HL-60/S4 treated with phorbol 12-myristate 13-acetate at 8.2 ng/mL for 4 days and 3 days (cell line): ENCODE results near the gene RFNG.

Source experiments
- in situ Hi-C: fragments of 300-500 bp; cut with MboI; formaldehyde crosslinking; loops from 2 replicates; pipeline ENCODE4 v1.15.0; 2022; ENCODE audit warnings: low sequenced_read_pairs

The RFNG gene

GRCh38 chr17:82051776-82052637, at the start of gene RFNG, which contains the start of gene GPS1:
Gene RFNG (minus strand): TSS chr17:82051811. CDS start chr17:82051766, 45 bp downstream.
Gene GPS1 (plus strand): TSS chr17:82051898. CDS start chr17:82051932, 34 bp downstream.
- in situ Hi-C loops, result no loop called here

GRCh38 chr17:82101301-82101715, 49.7 kb upstream of the RFNG start:
- in situ Hi-C loops, result no loop called here

- in situ Hi-C loops, result no loop called here
These were observed 49.1 kb upstream of the RFNG start for GRCh38 chr17:82100502-82101298.

DNA sequence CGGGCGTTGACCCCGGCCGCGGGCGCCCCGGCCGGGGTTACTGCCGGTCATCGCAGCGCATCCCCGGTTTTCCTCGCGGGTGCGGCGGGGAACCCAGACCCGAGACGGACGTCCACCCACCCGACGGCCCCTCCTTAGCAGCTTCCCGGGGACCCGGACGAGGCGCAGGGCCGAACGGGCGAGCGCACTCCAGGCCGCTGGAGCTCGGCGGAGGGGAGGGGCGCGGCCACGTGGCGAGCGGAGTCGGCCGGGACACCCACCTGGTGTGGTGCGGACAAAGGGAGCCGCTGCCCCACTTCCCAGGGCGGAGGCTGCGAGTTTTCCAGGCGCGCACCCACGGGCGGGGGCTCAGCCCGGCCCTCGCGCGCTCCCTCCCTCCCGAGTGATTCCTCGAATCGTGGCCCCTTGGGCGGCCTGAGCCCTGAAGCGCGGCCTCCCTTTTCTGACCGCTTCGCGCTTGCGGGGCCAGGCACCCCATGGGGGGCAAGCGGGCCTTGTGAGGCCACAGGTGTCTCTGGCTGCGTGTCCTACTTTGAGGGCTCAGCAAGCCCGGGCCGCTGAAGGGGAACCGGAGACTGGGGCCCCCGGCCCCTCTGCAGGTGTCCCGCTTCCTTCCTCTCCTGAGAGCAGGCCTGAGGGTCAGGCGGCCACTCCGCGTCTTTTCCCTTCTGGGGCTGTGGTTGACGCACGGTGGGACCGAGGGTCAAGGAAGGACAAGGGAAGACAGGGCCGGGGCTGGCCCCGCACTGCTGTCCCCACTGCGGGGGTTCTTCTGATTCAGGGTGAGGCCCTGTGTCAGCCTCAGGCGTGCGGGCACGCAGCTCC, 47.5 kb upstream of the RFNG start:
- in situ Hi-C loops, result no loop called here

DNA sequence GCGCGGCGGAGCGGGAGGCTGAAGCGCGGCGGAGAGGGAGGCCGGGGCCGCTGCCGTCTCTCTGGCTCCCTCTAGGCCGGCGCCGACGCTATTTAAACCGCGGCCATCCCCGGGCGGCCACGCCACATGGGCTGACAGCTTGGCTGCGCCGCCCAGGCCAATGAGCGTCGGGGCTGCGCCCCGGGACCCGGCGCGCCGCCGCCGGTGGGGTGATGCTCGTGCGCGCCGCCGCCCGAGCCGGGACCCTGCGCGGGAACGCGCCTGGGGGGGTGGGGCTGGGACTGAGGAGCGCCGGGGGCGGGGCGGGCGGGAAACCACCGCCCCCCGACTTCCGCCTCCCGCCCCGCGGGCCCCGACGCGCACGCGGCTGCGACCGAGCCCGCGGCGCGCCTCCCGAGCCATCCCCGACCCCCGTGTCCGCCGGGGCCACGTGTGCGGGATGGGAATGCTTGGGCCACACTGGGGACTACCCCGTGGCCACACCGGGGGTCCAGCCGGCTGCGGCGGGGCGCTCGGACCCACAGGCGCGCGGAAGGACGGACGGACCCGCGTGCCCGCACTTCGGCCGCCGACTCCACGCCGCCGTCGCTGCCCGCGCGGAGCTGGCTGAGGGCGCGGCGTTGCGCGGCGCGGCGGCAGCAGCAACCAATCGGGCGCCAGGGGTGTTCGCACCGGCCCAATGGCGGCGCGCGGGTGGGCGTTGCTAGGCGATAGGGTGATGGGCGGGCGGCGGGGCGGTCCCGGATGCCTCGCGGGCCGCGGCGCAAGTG, 46.7 kb upstream of the RFNG start, which contains the start of gene FASN:
FASN (minus strand) TSS at position 68 of the 770 bp plus-strand sequence. CDS start 1,791 bp downstream, outside the sequence.
- in situ Hi-C loops, result no loop called here

DNA sequence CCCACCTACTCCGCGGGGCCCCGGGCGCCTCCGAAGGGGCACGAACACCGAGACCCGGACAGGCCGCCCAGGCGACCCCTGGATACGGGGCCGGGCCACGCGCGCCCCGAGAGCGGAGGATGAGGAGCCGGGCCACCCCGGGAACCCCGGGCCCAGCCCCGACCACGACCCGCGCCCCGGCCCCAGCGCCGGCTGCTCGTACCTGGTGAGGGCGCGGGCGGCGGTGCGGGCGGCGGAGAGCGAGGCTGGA, 46.2 kb upstream of the RFNG start:
- in situ Hi-C loops, result no loop called here

GRCh38 chr17:82097184-82097918, 45.7 kb upstream of the RFNG start:
- in situ Hi-C loops, result no loop called here

DNA sequence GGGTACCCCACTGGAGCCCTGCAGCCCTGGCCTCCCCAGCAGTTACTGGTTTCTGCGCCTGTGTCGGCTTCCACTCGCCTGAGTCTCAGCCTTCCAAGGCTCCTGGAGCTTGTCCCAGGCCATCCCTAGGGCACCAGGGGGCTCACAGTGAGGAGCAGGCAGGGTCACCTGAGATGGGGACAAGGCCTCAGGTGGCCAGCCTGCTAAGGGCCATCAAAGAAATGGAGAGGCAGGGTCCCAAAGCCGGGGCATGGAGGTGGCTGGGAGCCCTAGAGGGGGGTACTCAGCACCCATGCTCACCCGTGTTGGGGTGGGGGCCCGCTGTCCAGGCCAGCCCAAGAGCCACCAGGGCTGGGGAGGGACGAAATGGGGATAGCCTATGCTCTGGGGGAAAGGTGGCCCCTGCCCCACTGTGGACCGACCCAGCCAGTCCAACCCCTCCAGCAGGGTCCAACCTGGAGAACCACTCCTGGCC, 45.1 kb upstream of the RFNG start:
- in situ Hi-C loops, result no loop called here

DNA sequence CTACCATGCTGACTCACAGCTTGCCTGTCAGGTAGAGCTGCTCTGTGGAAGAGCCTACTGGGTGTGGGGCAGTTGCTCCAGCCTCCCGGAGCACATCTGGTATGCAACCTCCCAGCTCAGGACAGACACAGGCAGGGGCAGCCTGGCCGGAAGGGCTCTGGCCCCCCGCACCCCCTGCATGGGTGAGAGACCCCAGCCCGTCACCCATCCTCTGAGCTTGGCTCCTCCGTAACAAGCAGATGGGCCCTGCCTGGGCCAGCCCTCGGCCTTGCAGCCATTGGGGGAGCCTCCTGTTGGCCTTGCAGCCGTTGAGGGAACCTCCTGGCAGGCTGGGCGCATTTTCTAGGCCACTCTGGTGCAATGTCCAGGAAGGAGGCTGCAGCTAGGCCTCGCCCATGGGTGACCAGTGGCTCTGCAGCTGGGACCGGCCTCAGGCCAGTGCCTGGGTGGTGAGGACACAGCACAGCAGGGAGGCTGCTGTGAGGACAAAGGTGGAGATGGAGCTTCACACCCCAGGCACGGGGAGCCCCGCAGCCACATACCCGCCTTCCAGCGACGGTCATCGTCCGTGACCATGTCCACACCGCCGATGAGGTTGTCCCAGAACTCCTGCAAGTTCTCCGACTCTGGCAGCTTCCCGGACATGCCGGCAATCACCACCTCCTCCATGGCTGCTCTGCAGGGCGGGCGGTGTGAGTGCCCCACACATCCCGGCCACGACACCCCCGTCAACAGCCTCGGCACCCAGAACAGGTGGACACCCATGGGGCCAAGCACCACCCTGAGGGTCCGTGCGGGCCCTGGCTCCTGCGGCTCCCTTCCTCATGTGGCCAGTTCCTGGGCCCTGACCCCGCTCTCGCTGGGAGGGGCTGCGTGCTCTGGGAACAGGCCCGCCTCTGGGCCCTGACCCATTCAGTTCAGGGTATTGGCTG, 44.4 kb upstream of the RFNG start:
- in situ Hi-C loops, result no loop called here

DNA sequence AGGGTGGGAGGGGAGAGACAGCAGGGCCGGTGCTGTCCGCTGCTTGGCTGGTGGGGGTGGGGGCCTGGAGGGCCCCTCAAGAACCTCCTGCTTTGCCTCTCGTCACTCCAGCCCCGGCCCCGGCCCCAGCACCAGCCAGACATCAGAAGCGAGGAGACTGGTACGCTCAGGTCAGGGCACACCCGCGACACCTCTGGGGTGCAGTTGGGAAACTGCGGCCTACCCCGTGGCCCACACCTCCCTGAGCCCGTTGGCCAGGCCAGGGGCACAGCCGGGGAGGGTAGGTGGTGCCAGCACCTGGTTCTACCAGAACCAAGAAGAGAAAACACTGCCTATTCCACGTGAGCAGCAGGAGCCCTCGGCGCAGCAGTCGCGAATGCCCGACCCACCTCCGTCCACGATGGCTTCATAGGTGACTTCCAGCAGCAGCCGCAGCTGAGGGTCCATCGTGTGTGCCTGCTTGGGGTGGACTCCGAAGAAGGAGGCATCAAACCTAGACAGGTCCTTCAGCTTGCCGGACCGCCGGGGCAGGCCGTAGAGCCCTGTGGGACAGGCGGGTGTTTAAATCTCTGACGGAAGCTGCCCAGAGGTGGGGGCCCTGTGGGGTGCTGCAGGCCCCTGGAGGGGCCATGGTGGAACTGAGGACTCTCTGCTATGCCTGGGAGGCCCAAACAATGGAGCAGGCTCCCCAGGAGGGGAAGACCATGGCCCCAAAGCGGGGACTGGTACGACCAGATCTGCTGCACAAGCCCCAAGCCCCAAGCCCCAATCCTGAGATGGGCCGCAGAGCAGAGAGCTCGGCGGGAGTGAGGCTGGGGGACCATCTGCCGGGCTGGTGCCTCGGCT, 43.5 kb upstream of the RFNG start:
- in situ Hi-C loops, result no loop called here

DNA sequence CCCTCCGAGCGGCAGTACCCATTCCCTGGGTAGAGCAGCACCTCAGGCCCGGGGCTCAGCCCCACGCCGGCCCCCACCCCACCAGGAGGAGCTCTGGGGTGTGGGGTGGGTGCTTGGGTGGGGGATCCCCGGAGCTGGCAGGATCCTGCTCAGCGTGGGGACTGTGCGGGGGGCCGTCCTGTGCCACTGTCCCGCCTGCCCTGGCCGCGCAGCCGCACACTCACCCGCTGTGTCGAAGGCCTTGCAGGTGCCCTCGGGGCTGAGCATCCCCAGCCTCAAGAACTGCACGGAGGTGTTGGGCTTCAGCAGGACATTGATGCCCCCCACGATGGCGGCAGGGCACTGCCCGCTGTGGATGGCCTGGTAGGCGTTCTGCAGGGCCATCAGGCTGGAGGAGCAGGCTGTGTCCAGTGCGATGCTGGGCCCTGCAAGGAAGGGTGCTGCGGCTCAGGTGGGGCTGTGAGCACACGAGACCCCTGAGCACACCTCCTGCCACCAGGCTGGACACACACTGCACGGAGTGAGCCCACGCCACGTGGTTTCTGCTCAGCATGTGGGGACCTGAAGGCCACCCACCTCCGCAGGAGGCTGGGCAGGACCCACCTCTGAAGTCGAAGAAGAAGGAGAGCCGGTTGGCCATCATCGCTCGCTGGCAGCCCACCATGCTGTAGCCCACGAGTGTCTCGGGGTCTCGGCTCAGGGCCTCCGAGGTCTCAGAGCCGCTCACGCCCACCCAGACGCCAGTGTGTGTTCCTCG, 41.6 kb upstream of the RFNG start:
- in situ Hi-C loops, result no loop called here

DNA sequence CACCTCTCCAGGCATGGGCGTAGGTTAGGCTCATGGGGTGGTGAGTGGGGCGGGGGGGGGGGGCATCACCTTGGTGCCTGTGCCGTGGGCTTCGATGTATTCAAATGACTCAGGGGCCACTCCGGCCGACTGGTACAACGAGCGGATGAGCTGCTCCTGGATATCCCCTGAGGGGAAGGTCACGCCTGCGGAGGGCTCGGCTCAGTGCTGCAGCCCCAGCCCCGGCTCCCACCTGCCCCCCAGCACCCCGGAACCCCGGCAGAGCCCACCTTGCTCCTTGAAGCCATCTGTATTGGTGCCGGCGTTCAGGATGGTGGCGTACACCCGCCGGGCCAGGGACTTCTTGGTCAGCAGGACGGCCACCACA, 41.0 kb upstream of the RFNG start:
- in situ Hi-C loops, result no loop called here

DNA sequence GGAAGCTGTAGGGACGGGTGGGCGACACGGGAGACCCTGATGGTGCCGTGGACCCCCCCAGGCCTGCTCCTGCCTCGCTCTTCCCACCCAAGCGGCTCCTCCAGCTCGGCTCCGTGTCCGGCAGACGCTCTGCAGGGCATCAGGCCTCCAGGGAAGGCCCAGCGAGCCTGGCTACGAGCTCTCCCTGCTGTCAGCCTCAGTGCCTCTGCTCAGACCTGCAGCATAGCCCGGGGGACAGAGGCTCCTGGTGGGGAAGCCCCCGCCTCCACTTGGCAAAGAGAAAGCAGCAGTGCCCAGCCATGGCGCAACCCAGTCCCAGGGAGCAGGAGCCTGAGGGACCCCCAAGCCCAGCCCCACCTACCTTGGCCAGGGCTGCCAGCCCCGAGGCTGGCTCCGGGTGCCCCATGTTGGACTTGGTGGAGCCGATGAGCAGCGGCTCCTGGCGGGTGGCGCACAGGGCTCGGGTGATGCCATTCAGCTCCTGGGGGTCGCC, 40.5 kb upstream of the RFNG start:
- in situ Hi-C loops, result no loop called here

GRCh38 chr17:82091264-82092066, 39.9 kb upstream of the RFNG start:
- in situ Hi-C loops, result no loop called here

DNA sequence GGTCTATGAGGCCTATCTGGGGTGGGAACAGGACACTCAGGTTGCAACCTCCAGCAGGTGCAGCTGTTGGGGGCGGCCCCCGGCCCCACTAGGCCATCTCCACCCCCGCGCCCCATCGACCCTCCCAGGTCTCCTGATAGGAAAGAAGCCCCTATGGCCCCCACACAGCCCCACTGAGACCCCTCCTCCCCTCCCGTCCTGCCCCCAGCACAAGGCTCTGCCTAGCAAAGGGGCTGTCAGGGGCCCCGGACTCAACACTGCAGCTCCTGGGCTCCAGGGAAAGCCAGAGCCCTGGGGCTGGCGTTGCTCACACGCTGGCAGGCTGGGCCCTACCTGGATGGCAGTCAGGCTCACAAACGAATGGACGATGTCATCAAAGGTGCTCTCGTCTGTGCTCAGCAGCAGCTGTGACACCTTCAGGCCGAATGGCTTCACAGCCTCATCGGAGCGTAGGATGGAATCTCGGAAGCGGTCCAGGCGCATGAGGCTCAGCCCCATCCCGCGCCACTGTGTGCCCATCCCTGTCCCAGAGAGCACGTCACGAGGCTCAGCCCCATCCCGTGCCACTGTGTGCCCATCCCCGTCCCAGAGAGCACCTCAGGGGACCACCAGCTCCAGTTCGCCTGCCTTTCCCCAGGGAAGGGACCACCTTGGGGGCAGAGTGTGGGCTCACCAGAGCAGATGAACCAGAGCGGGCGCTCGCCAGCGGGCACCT, 39.1 kb upstream of the RFNG start:
- in situ Hi-C loops, result no loop called here
